Thyroid gland (tissue), 4 donors: ENCODE data around the gene RHOV.

Source experiments
- POLR2A ChIP-seq, 2 donors: fragments of 450-650 bp; IDR thresholded peaks; one replicate each; pipeline ENCODE4 v1.6.1; 2017; ENCODE audit warnings: antibody characterized with exemption in 2 of 2, mild to moderate bottlenecking in 2 of 2, moderate library complexity in 1 of 2
- TF ChIP-seq, protein P1 (sequence below), 6 experiments: fragments of 200-600 bp in 3 of 6; fragments of 450-650 bp in 3 of 6; sonication (generic) in 3 of 6; IDR thresholded peaks; one replicate each; pipeline ENCODE4 v1.5.1; 2016 to 2019; ENCODE audit warnings: antibody characterized with exemption in 6 of 6, mild to moderate bottlenecking in 2 of 6, inconsistent platforms in 1 of 6, moderate library complexity in 1 of 6

DNA sequence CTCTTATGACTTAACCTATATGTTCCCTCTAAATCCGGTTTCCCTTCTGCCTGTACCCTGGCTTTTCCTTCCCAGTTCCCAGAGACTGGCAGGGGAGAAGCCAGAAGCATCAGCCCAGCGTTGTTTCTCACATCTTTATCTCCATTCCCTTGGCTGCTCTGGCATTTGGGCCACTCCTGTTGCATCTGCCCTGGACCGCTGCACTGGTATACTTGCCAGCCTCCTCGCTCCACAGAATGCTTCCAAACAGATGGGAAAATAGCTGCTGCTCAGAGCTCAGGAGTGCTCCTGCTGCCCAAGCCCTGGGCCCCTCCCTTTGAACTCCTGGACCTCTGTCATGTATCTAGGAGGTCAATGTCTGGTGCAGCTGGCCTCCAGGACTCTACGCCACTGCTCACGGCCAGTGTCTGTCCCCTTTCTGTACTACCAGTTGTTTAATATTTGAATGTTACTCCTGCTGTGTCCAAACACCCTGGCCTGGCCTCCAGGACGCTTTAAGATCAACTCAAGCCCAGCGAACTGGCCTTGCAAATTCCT is 23.4 kb downstream of the RHOV start:
- no peak for TF ChIP-seq POLR2A (IDR thresholded peaks at IDR 0.05)
- TF ChIP-seq, protein P1, sequence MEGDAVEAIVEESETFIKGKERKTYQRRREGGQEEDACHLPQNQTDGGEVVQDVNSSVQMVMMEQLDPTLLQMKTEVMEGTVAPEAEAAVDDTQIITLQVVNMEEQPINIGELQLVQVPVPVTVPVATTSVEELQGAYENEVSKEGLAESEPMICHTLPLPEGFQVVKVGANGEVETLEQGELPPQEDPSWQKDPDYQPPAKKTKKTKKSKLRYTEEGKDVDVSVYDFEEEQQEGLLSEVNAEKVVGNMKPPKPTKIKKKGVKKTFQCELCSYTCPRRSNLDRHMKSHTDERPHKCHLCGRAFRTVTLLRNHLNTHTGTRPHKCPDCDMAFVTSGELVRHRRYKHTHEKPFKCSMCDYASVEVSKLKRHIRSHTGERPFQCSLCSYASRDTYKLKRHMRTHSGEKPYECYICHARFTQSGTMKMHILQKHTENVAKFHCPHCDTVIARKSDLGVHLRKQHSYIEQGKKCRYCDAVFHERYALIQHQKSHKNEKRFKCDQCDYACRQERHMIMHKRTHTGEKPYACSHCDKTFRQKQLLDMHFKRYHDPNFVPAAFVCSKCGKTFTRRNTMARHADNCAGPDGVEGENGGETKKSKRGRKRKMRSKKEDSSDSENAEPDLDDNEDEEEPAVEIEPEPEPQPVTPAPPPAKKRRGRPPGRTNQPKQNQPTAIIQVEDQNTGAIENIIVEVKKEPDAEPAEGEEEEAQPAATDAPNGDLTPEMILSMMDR (IDR thresholded peaks at IDR 0.05): no peak
